Stimulated activated CD4-positive, alpha-beta T cell treated with anti-CD3 and anti-CD28 coated beads, TNF-alpha, amount 100 ng/mL, for 1 hour (primary cell): ENCODE data around the gene ZC3H11A.

ENCODE experiments used
- DNase-seq, 3 donors: peaks; one replicate each; pipeline ENCODE4 v3.0.0-alpha.2; 2020; ENCODE audit warnings: low read depth in 3 of 3, low spot score in 1 of 3

Gene ZC3H11A

DNA sequence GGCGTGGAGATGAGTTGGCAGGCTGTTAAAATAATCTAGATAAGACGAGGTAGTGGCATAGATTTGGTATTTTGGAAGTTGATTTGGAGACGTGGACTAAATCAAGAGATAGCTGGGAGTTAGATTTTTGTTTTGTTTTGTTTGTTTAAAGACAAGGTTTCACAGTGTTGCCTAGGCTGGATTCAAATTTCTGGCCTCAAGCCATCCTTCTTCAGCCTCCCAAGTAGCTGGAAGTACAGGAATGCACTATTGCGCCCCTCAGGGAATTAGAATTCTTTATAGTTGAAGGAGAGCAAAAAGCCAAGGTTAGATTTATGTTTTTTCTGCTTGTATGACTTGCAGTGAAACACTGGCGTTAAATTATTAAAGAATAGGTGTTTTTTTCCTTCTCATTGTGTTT lies 43.7 kb downstream of the ZC3H11A start:
- DNase-seq, result no peak

DNA sequence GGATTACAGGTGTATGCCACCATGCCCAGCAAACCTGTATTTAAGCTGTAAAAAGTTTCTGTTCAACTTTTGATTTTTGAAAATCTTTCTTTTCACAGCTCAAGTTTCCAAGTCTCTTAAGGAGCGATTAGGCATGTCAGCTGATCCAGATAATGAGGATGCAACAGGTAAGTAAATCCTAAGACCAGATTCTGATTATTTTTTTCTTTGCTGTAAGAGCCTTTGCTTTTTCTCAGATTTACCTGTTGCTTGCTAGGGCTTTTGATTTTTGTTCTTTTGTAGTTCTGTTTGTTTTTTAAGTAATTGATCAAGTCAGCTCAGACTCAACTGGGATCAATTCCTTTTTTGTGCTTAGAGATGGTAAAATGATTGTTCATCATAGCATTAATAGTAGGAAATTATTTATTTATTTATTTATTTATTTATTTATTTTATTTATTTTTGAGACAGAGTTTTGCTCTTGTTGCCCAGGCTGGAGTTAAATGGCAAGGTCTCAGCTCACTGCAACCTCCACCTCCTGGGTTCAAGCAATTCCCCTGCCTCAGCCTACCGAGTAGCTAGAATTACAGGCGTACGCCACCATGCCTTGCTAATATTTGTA lies 44.9 kb downstream of the ZC3H11A start:
- no peak for DNase-seq

DNA sequence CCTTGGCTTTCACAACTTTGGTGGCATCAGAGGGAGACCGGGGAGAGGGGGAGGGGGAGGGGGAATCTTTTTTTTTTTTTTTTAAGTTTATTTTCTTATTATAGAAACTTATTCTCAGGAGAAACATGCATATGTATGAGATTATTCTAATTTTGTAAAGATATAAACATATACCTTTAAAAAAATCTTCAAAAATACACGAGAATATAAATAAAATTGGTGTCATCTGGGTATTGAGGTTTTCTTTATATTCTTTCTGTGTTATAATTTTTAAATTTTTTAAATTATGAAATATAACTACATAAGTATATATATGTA lies 47.1 kb downstream of the ZC3H11A start:
- DNase-seq, result no peak

DNA sequence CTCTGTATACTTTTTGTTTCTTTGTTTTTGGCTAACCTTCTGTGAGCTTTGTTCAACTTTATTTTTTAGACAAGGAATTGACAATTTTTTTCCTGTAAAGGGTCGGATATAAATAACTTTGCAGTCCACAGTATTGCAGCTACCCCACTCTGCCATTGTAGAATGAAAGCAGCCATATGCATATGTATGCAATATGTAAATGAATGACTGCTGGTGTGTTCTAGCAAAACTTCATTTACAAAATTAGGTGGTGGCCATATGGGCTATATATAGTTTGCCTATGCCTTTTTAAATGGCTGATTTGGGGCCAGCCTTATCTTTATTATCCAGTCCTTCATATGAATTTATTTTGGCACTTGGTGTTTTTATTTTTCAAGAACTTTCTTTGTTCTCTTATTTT lies 48.0 kb downstream of the ZC3H11A start:
- DNase-seq, result no peak
